ENCODE measurements around the gene NRBP1. TPM values are rescaled to one million over a fixed set of nuclear protein-coding genes. Genes with fewer than 3 reads are reported as not detected.

Gene NRBP1
- total RNA-seq, 1 experiment from 2014 or later, result 140 TPM

DNA sequence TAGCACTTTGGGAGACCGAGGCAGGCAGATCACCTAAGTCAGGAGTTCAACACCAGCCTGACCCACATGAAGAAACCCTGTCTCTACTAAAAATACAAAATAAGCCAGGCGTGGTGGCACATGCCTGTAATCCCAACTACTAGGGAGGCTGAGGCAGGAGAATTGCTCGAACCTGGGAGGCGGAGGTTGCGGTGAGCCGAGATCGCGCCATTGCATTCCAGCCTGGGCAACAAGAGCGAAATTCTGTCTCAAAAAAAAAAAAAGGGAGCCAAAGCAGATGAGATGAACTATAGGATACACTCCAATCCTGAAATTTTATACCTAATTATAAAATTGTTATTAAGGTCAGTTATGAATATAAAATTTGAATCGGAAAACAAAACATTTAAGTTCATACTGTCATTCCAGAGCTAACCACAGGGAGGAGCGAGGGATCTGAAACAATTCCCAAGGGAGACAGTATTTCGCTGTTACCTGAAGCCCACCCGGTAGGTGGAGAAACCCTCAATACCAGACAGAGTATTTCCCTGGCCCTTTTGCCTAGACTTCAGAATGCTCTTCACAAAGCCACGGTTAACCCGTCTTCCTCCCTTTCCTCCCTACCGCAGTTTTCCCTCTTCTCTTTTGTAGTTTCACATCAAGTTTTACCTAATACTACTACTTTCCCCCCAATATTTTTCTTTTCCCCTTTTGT, 20.5 kb upstream of the NRBP1 start:
- Histone ChIP-seq H3K9ac (ENCODE audit: extremely low read depth, insufficient read length, low read length) (peak overlapping the region; percentile 19), H3K27me3 (ENCODE audit: insufficient read depth, low read length) (no peaks in the 10 kb centered on the region), H3K23ac (ENCODE audit: insufficient read length, low read depth, low read length) (no peak overlapping the region), H3K4me2 (ENCODE audit: insufficient read depth, insufficient read length, low read length) (peak overlapping the region; percentile 74), H3K18ac (ENCODE audit: insufficient read length, low read depth, low read length) (no peak overlapping the region), H3K79me2 (ENCODE audit: insufficient read depth, low read length) (peaks cover 37% of the 10 kb centered on the region; the same call in 1 of the 2 replicates), H2BK12ac (ENCODE audit: insufficient read length, low read depth, low read length) (no peak overlapping the region), H3K23me2 (ENCODE audit: insufficient read length, low read depth, low read length, poor library complexity, severe bottlenecking) (peaks cover 9% of the 10 kb centered on the region), H4K91ac (ENCODE audit: insufficient read length, low read depth, low read length) (no peak overlapping the region), H3K79me1 (ENCODE audit: insufficient read depth, low read depth, low read length, poor library complexity, severe bottlenecking) (peaks cover 3% of the 10 kb centered on the region), H4K5ac (ENCODE audit: insufficient read length, low read depth, low read length) (no peak overlapping the region), H2BK5ac (ENCODE audit: insufficient read length, low read length) (no peak overlapping the region), H3K14ac (ENCODE audit: insufficient read depth, low read length) (no peak overlapping the region), H2BK20ac (ENCODE audit: low read depth, low read length, poor library complexity, severe bottlenecking) (no peak overlapping the region), H2BK120ac (ENCODE audit: low read depth, low read length, poor library complexity, severe bottlenecking) (no peak overlapping the region), H3T11ph (ENCODE audit: low read length) (no peak overlapping the region), H3K9me3 (ENCODE audit: control insufficient read depth, low read depth, low read length) (no peaks in the 10 kb centered on the region), H4K20me1 (ENCODE audit: control insufficient read depth, insufficient read depth, insufficient read length) (no peaks in the 10 kb centered on the region), H2BK15ac (ENCODE audit: low read depth, low read length) (no peak overlapping the region), H3K4ac (ENCODE audit: low read depth, low read length) (no peak overlapping the region), H3K56ac (ENCODE audit: insufficient read length, low read depth, low read length) (no peak overlapping the region), H4K8ac (replicated peaks; ENCODE audit: insufficient read length, low read depth, low read length) (no peak overlapping the region), H2AFZ (ENCODE audit: low read length) (no peak overlapping the region), H3K4me1 (ENCODE audit: insufficient read depth, low read length) (no peaks in the 10 kb centered on the region), H2AK5ac (ENCODE audit: insufficient read length, low read length) (no peak overlapping the region), H3K27ac (ENCODE audit: insufficient read length, low read depth, low read length) (no peak overlapping the region)
- WGBS (ENCODE audit: extremely low coverage, insufficient read length, low lambda C conversion rate), result 100% methylated on average over 1 of the region's 16 CpGs
- Mint-ChIP-seq H3K4me1 (peaks cover 18 to 20% of the 10 kb centered on the region in 2 experiments), H3K27ac (peak overlapping the region; percentile 61 to 93 (median 79); a peak in 4 of 7 replicates), H3K4me3 (peak overlapping the region; percentile 89 to 93), H3K9me3 (peaks cover 4 to 11% of the 10 kb centered on the region in 2 experiments; a peak in 2 of 5 replicates), H3K27me3 (ENCODE audit: low read depth) (no peaks in the 10 kb centered on the region; the same call in 1 of the 2 replicates), H3K36me3 (ENCODE audit: insufficient read depth in 1 of 3, low read depth in 3 of 3) (peaks cover 7 to 33% (median 25%) of the 10 kb centered on the region in 3 experiments; a peak in 6 of 7 replicates)
- peak; percentile 60 for DNase-seq
- TF ChIP-seq, protein P1, sequence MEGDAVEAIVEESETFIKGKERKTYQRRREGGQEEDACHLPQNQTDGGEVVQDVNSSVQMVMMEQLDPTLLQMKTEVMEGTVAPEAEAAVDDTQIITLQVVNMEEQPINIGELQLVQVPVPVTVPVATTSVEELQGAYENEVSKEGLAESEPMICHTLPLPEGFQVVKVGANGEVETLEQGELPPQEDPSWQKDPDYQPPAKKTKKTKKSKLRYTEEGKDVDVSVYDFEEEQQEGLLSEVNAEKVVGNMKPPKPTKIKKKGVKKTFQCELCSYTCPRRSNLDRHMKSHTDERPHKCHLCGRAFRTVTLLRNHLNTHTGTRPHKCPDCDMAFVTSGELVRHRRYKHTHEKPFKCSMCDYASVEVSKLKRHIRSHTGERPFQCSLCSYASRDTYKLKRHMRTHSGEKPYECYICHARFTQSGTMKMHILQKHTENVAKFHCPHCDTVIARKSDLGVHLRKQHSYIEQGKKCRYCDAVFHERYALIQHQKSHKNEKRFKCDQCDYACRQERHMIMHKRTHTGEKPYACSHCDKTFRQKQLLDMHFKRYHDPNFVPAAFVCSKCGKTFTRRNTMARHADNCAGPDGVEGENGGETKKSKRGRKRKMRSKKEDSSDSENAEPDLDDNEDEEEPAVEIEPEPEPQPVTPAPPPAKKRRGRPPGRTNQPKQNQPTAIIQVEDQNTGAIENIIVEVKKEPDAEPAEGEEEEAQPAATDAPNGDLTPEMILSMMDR (conservative IDR thresholded peaks at IDR 0.05), result peak; percentile 75

Measured in H9 (cell line).